Measurements from ENCODE around the gene PSTPIP2. TPM values are rescaled to one million over a fixed set of nuclear protein-coding genes. Genes with fewer than 3 reads are reported as not detected.

Gene PSTPIP2
- total and polyA plus RNA-seq, 7 donors = 0.48 to 18.8 (median 7.0) TPM

DNA sequence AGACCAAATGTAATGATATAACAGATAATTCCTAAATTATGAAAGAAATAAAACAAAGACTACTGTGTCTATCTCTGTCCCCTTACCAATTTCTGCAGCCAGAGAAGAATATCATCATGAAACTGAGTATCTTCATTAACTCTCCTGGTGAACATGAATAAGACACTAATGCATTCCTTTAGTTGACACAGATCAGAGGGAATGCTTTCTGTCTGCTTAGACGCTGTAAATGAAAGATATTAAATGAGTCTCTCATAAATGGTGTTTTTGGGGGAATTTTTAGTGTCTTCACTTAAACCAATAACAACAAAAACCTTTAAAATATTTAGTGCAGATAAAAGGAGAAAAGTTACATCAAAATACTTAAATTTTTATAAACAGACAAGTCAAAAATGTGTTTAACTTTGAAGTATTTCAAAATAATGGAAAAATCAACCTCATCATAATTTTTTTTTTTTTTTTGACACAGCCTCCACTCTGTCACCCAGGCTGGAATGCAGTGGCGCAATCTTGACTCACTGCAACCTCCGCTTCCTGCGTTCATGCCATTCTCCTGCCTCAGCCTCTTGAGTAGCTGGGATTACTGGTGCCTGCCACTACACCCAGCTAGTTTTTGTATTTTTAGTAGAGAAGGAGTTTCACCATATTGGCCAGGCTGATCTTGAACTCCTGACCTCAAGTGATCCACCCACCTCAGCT, 120.9 kb downstream of the PSTPIP2 start:
- ATAC-seq (peak in 3 of 4 donors; percentile 33 to 53 (median 46)), DNase-seq (peak; percentile 39 to 65)
- Histone ChIP-seq H3K36me3 (ENCODE audit: insufficient read depth in 1 of 2, low read depth in 1 of 2) (peaks cover 9 to 94% of the 10 kb centered on the region in 2 donors), H3K4me1 (peaks cover 26% of the 10 kb centered on the region), H3K9me3 (no peaks in the 10 kb centered on the region), H3K27ac (no peak overlapping the region), H3K27me3 (ENCODE audit: insufficient read depth in 3 of 3, low read length in 2 of 3) (no peaks in the 10 kb centered on the region), H3K4me3 (no peak overlapping the region)
- intact Hi-C loops (cut with DNase I) = no loop called here
- TF ChIP-seq CTCF (IDR thresholded peaks at IDR 0.05) = no peak
- WGBS, 3 donors = 86 to 94% (median 93%) methylated on average over 4 of the region's 4 CpGs

- no peaks in the 10 kb centered on the region for H3K9me3 ChIP-seq
- ATAC-seq = peak in 2 of 4 donors; percentile 35 to 64
- intact Hi-C loops (cut with DNase I) = no loop called here
- no peaks in the 10 kb centered on the region for H3K27me3 ChIP-seq (ENCODE audit: insufficient read depth in 3 of 3, low read length in 2 of 3)
- no peak overlapping the region for H3K4me3 ChIP-seq
- H3K27ac ChIP-seq = peak overlapping the region; percentile 26
- H3K36me3 ChIP-seq (ENCODE audit: insufficient read depth in 1 of 2, low read depth in 1 of 2) = peaks cover 20 to 100% of the 10 kb centered on the region in 2 donors
- no peak for DNase-seq
- 30 to 51% (median 34%) methylated on average over 5 of the region's 5 CpGs for WGBS, 3 donors
- H3K4me1 ChIP-seq = no peaks in the 10 kb centered on the region
- TF ChIP-seq CTCF (IDR thresholded peaks at IDR 0.05) = no peak
Measured at GRCh38 chr18:45945669-45946068, 126.4 kb downstream of the PSTPIP2 start.

DNA sequence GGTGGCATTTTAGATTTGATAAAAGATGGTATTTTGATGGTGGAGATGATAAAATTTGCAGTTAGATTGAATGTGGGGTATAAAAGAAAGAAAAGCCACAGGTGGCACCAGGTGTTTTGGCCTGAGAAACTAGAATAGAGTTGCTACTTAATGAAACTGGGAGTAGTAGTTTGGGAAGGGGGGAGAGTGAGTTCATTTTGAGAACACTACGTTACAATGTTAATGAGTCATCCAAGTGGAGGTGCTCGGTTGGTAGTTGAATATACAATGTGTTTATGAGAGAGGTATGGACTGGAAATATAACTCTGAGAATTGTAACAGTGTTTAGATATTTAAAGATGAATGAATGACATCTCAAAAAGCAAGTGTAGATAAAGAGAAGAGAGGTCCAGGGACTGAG, 131.3 kb downstream of the PSTPIP2 start:
- Histone ChIP-seq H3K36me3 (ENCODE audit: insufficient read depth in 1 of 2, low read depth in 1 of 2) (peaks cover 16 to 98% of the 10 kb centered on the region in 2 donors), H3K27ac (no peak overlapping the region), H3K4me3 (no peak overlapping the region), H3K4me1 (no peaks in the 10 kb centered on the region), H3K27me3 (ENCODE audit: insufficient read depth in 3 of 3, low read length in 2 of 3) (no peaks in the 10 kb centered on the region), H3K9me3 (no peaks in the 10 kb centered on the region)
- DNase-seq (no peak), ATAC-seq (no peak)
- TF ChIP-seq CTCF (IDR thresholded peaks at IDR 0.05) = no peak
- intact Hi-C loops (cut with DNase I) = loop anchor here in 1 of 2 donors (5.0 kb wide), 1 partner anchor 33 kb away; no protein-coding TSS in a partner anchor
- WGBS, 3 donors = 92 to 97% (median 93%) methylated on average over 2 of the region's 2 CpGs

GRCh38 chr18:45939236-45939635, 132.8 kb downstream of the PSTPIP2 start:
- H3K27ac ChIP-seq = no peak overlapping the region
- intact Hi-C loops (cut with DNase I) = no loop called here
- no peaks in the 10 kb centered on the region for H3K27me3 ChIP-seq (ENCODE audit: insufficient read depth in 3 of 3, low read length in 2 of 3)
- ATAC-seq (no peak), DNase-seq (no peak)
- TF ChIP-seq CTCF (IDR thresholded peaks at IDR 0.05) = no peak
- H3K9me3 ChIP-seq = no peaks in the 10 kb centered on the region
- peaks cover 9 to 98% of the 10 kb centered on the region in 2 donors for H3K36me3 ChIP-seq (ENCODE audit: insufficient read depth in 1 of 2, low read depth in 1 of 2)
- 95 to 100% (median 96%) methylated on average over 2 of the region's 2 CpGs for WGBS, 3 donors
- H3K4me1 ChIP-seq = no peaks in the 10 kb centered on the region
- no peak overlapping the region for H3K4me3 ChIP-seq

Data from psoas muscle (tissue), 8 donors.